Breast epithelium (tissue), 3 donors: ENCODE measurements around the gene CDCA8.

ENCODE experiments used
- CTCF ChIP-seq, 3 donors: fragments of 450-650 bp; IDR thresholded peaks; one replicate each; pipeline ENCODE4 v1.5.1; 2016 to 2017; ENCODE audit warnings: antibody characterized with exemption in 3 of 3, mild to moderate bottlenecking in 3 of 3, moderate library complexity in 3 of 3
- POLR2A ChIP-seq: fragments of 450-650 bp; IDR thresholded peaks from one replicate; pipeline ENCODE4 v1.6.1; 2016; ENCODE audit warnings: antibody characterized with exemption, mild to moderate bottlenecking, moderate library complexity
- POLR2AphosphoS5 ChIP-seq, 3 donors: sonication (generic); formaldehyde crosslinking; IDR thresholded peaks; one replicate each; pipeline ENCODE4 v1.6.1; 2017; ENCODE audit warnings: antibody characterized with exemption in 3 of 3

- TF ChIP-seq POLR2A (no peak), CTCF (IDR thresholded peaks at IDR 0.05) (no peak), POLR2AphosphoS5 (IDR thresholded peaks at IDR 0.05) (no peak)
Measured at GRCh38 chr1:37753473-37754321, 61.4 kb downstream of the CDCA8 start.
